GM19023 (cell line): Measurements from ENCODE around the gene TPK1.
"Not testable (repeated sequence)": the region's sequence is repeated elsewhere in the genome, so short reads cannot be mapped to it uniquely, and the experiment has no call there.

Experiments used
- ATAC-seq: cut with Tn5 transposase; IDR thresholded peaks from one replicate; pipeline ENCODE4 v1.9.1; 2021; ENCODE audit warnings: mild to moderate bottlenecking, moderate library complexity; ENCODE audit not compliant: unreplicated experiment

The TPK1 gene

DNA sequence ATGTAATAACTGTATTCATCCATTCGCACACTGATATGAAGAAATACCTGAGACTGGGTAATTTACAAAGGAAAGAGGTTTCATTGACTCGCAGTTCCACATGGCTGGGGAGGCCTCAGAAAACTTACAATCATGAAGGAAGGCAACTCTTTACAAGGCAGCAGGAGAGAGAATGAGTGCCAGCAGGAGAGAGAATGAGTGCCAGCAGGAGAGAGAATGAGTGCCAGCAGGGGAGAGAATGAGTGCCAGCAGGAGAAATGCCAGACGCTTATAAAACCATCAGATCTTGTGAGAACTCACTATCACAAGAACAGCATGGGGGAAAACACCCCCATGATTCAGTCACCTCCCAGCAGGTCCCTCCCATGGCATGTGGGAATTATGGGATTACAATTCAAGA, 58.0 kb downstream of the TPK1 start:
- ATAC-seq: not testable (repeated sequence)

DNA sequence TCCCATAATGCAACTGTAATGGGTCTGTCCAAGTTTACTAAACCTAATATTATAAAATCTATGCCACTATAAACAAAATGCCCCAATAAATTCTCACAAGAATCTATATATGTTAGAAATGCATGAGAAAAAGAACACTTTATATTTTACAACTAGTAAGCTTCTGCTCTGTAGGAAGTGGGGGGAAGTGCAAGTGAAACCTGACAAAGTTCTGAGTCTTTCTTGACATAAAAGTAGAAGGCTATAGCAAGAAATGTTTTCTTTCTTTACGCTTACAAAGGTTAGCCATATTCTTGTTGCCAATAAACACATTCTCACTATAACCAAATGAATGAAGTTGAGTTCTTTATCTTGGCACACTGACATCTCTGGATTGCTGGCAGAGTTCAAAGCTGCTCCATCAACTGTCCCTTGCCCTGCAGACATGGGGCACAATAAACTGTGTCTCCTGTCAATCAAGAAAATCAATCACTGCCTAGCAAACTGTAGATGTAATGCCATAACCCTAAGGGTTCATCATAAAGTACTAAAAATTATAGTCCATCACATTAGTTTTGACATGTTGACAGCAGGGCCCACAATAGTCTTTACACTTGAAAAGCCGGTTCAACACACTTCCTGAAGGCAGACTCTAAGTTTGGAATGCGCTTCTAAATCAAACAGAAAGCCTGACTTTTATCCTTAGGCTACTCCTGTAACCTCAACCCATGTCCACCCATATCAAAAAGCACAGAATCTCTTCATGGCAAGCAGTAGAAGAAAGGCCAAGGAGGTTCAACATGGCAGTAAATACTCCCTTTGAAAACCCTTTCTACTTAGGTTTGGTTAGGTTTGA, 58.6 kb downstream of the TPK1 start:
- ATAC-seq: no peak

DNA sequence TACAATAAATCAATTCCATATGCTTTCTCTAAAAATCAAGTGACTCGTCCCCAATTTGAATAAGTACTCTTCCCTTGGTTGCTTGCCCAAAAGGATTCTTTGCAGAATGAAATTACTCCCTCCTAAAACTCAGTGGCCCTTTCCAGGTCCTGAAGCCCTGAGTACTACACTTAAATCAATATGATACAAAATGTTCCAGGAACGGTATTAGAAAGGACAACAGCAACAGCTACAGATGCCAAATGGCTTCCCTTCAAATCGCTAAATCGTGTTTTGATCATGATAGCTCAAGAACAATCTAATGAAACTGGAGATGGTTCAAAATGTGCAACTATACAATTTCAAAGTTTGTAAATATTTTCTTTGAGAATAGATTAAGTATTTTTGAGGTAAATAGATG, 59.4 kb downstream of the TPK1 start:
- no peak for ATAC-seq

DNA sequence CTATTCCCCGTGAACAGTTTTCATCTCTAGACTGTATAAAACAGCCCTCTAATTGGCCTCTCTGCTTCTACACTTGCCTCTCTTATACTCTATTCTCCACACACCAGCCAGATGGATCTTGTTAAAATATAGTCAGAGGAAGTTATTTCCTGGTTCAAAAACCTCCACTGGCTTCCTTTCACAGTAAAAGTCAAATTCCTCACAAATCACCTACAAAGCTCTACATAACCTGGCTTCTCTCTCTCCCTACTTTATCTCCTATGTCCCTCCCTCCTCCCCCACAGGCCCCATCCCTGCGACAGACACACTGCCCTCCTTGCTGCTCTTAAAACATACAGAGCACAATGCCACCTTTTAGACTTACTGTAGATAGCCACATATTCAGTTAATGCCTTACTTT, 60.1 kb downstream of the TPK1 start:
- no peak for ATAC-seq

DNA sequence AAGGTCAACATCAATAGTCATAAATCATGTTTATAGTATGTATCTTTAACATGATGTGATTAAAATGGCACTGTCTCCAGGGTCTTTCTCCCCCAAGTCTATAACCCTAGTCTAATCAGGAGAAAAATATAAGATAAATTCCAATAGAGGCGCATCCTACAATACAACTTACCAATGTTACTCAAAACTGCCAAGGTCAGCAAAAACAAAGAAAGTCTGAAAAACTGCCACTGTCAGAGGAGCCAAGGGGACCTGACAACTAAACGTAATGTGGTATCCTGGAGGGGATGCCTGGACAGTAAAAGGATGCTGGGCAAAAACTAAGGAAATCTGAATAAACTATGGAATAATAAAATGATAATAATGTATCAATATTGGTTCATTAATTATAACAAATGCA, 63.9 kb downstream of the TPK1 start:
- no peak for ATAC-seq

DNA sequence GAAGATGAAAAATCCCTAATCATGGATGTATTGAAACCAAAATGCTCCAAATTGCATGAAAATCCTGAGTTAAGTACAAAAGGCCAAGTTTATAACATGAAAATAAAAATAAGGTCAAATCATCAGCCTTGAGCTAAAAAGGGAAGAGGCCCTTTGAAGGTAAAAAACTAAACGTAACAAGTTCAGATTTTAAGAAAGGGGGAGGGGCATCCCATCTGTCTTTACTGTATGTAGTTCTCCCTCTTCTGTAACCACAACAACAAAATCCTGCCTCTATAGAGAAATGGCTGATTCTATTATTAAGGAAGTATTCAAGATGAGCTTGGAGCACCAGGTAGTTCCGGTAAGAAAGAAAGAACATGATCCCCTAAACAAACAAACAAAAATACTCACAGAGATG, 64.7 kb downstream of the TPK1 start:
- no peak for ATAC-seq

DNA sequence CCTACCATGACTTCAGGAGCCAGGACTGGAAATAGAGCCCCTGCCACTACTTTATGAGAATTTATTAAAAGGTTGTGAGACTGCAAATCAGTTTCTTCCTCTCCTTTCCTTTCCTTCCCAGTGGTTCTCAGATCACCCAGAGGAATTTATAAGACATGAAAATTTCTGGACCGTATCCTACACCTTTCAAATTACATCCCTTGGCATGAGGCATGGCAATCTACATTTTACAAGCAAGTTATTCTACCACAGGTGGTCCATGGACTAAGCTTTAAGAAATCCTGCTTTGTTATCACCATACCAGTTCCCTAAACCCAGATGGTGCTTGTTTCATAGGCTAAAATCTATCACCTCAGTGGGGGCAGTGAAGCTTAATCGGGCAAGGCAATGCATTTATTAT, 66.5 kb downstream of the TPK1 start:
- ATAC-seq: no peak

DNA sequence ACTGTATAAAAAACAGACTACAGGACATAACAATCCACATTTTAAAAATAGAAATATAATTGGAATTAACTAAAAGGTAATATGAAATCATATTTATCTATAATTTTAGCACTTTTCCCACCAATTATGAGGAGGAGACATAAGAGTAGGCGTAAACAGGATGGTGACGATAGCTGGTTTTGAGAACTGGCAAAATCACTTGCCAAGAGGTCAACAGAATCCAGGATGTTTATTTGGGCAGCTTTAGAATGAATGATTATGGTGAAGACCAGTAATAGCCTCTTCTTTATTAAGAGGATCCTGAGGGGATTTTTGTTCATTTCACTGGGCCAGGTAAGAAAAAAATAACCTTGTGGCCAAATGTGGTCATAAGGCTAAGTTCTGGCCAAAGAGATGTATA, 67.2 kb downstream of the TPK1 start:
- no peak for ATAC-seq

DNA sequence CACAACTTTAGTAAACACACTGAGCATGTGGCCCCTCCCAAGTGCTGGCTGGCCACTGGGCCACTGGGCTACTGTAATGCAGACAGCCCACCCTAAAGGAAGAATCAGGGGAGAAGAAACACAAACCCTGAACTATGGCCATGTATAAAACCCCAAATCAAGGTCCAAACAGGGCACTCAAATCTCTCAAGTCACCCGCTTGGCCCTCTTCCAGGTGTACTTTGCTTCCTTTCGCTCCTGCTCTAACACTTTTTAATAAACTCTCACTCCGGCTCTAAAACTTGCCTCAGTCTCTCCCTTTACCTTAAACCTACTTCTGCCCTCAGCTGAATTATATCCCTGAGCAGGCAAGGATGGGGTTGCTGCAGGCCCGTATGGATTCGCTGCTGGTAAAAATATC, 72.6 kb downstream of the TPK1 start:
- no peak for ATAC-seq

DNA sequence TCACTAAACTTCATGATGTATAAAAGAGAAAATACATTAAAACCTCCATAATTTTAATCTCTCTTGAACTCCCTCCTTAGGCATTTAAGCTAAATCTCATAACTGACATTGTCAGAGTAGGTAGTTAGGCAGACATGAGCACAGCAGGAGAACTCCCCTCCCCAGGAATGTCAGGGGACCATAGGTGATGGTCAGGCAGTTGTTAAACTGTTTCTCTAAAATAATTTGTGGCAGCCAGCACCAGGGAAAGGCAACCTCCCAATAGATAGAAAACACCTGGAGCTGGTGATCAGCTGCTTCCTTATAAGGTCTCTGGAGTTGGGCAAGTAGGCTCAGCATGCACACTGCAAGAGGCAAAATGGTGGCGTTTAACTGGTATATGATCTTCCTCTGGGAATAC, 73.0 kb downstream of the TPK1 start:
- ATAC-seq: no peak

DNA sequence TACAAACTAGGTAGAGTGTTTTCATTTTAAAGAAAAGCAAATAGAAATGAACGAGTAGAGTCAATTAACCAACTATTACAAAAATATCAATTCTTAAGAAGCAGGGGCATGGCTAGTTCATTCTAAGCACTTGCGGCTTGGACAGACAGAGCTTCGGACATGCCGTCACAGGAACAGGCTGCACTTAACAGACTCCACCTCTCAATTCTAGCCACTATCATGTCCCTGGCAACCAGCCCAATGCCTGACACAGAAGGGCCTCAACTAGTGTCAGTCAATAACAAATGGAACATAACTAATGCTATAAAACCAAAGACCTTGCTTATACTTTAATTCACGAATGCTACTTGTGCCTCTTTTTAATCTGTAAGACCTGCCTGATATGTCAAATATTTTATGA, 74.4 kb downstream of the TPK1 start:
- no peak for ATAC-seq

DNA sequence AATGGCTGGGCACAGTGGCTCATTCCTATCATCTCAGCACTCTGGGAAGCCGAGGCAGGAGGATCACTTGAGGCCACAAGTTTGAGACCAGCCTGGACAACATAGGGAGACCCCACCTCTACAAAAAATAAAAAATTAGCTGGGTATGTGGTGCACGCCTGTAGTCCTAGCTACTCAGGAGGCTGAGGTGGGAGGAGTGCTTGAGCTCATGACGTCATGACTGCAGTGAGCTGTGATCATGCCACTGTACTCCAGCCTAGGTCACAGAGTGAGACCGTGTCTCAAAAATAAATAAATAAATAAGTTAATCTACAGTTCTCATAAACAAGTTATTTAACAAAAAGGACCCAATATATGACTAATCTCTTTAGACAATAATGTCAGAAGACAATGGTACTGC, 76.2 kb downstream of the TPK1 start:
- ATAC-seq: no peak

DNA sequence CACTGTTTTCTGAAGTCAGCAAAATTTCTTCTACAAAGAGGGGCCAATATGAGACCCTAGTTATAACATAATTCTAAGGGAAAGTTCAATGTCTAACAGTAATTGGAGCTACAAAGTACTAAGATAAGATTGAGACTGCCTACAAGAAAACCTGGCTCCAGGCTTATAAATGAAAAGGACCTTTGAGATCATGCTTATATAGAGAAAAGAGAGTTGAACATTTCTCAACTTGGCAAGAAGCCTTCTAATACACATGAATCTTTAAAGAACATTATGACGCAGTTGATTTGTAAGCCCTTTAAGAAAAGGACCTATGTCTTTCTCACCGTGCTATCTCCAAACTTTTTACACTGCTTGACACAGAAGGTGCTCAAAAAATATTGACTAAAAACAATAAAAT, 87.9 kb downstream of the TPK1 start:
- no peak for ATAC-seq

DNA sequence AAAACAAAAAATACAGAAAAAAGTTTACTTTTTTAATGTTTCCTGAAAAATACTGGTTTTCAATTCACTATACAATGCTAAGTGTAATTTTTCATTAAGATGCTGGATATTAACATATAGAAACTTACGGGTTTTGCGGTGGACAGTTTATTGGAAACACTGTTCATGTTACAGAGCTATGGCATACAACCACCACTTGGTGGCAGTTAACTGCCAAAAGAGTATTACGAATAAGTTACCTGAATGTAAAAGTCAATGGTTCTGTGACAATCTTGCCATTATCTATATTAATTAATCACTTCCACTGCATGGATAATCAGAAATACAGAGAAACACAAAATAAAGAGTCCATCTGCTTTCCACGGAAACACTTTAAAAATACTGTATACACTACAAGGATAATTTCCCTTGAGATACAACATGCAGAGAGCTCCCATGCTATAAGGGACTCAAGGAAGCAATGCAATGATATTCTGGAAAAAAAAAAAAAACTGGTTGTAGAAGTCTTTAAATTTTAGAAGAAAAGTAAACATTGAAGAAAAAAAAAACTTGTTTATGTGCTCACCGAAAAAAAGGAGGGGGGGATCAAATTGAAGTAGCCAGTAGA, 97.0 kb downstream of the TPK1 start:
- ATAC-seq: no peak

DNA sequence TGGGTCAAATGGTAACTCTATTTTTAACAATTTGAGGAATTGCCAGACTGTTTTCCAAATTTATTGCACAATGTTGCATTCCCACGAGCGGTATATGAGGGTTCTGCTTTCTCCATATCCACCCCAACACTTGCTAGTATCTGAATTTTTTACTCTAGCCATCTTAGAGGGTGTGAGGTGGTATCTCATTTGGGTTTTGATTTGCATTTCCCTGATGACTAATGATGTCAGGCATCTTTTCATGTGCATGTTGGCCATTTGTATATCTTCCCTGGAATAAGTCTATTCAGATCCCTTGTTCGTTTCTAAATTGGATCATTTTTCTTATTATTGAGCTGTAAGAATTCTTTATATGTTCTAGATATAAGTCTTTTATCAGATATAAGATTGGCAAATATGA, 97.7 kb downstream of the TPK1 start:
- no peak for ATAC-seq

DNA sequence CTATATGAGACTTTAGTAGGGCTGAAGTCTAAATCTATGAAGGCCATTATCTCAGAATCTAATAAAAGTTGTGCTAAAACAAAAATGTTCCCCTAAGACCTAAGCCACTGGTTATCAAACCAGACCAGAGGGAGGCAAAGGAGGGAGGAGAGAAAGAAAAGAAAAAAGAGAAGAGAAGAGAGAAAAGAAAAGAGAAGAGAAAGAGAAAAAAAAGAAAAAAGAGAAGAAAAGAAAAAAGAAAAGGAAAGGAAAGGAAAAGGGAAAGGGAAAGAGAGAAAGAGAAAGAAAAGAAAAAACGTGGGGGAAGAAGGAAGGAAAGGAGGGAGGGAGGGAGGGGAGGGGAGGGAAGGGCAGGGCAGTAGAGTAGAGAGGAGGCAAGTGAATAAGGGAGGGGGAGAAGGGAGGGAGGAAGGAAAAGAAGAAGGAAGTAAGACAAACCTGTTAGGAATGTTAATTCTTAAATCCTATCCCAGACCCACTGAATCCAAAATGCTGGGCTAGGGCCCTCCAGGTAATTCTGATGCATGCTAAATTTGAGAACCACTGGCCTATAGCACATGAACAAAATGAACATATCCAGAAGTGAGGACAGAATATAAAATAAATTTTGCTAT, 98.9 kb downstream of the TPK1 start:
- no peak for ATAC-seq

DNA sequence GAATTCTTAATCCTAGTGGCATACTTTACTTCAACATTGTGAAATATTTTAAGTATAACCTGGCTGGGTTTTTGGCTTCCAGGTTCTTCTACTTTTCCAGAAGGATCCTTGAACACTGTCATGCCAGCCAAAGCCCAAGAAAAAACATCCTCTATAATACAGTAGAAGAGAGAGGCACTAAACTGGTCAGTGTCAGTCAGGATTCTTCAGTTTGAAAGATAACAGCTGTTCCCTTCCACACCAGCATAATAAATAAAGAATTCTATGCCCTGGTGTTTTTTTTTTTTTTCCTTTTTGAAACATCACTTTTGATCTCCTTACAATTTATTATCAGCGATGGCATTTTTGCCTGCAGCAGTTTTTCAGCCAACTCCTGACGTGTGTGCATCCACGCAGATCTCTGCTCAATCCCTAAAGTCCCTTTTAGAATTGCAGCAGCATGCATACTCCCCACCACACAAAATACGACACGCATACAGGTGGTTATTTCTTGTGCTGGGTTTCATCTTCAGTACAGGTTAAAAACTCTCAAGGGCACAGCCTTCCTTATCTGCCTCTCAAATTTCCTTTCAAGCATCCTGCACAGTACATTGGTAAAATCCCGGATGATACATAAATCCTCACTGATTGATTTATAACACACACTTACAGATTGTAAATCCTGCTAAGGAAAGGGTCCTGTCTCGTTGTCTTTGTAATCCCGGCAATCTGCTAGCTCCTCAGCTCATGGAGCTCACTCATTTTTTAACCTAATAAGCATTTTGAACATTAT, 100.2 kb downstream of the TPK1 start:
- ATAC-seq: no peak

DNA sequence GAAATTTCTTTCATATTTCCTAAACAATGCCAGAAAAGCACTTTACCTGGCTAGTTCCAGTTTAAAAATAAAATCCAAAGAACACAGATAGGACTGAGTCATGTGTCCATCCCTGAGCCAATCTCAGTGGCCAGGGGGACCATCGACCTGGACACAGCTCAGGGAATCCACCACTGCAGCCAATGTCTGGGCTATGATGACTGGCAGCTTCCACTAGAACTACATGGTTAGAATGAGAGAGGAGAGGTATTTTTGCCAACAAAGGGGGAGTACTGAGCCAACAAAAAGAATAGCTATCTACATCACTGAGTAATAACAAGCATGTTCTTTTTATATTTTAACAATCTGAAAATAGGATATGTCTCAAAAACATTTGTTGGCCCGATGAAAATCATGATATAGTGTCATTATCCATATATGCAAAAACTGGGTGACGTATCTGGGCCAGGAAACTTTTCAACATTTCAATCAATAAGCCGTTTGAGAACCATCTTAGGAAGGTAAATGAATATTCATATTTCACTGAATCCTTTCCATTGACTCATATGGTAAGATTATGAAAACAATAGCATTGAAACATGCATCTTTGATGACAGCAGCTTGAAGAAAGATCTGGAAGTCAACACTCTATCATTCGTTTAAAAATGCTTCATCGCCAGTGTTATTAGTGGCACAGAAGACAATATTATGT, 104.0 kb downstream of the TPK1 start:
- no peak for ATAC-seq

DNA sequence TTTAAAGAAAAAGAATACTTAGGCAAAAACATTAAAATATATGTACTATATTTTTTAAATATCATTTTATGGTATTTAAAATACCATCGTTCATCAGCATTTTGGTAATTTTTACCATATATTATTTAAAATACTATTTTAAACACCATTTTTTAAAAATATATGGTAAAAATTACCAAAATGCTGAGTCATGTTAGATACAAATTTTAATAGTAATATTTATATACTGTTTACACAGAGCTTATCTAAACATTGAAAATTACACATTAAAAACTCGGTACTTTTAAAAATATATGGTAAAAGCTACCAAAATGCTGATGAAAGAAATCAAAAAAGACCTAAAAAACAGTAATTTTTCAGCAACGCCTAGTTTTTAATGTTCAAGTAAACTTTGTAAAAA, 105.6 kb downstream of the TPK1 start:
- ATAC-seq: no peak

DNA sequence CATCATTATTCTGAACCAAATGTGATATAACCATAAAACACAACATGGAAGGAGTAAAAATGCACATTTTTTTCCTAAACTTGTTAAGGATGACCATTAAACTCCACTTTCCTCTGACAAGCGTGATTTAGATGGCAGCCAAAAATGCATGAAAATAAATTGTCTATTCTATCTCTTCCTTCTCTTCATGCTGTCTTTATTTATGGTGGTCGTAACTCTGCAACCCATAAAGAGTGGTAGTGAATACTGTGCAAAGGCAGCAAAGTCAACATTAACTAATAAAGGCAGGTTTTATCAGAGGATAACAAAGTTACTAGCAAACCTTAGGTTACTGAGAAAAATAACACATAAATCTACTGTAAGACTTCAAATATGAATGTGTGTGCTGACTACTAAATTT, 106.6 kb downstream of the TPK1 start:
- ATAC-seq: no peak

DNA sequence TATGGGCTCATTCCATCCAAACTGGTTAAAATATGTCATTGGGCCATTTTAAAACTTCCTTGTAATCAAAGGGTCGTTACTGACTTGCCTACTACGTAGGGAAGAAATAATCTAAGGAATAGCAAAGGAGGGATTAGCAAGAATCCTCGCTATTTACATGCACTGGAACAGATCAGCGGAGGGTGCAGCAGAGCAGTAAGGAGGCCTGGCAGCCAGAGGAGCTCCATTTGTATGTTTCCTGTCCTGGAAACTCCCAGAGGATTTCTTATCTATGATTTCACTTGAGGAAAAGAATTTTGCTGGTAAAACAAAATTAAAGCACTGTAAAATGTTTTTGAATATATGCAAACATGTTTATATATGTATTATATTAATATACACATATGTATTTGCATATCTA, 107.3 kb downstream of the TPK1 start:
- no peak for ATAC-seq
